GM19328 (cell line): ENCODE data around the gene SETD1A.
"Not testable (repeated sequence)": the region's sequence is repeated elsewhere in the genome, so short reads cannot be mapped to it uniquely, and the experiment has no call there.

ENCODE experiments used
- ATAC-seq: cut with Tn5 transposase; IDR thresholded peaks from one replicate; pipeline ENCODE4 v1.9.1; 2021; ENCODE audit warnings: mild to moderate bottlenecking, moderate library complexity; ENCODE audit not compliant: unreplicated experiment

SETD1A gene

DNA sequence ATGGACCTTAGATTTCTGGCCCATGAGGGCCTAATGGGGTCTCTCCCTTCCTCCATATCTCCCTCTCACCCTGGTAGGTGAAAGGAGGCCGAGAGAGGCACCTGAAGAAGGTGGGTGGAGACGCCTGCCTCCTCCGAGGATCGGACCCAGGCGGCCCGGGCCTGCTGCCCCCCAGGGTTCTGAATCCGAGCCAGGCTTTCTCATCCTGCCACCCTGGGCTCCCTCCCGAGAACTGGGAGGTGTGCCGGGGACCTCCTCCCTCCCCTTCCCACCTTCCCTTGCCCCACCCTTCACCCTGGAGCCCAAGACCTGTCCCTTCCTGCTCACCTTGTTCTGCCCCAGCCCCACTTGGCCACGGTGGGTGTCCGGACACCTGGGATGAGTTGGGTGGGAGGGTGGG is 29.2 kb upstream of the SETD1A start:
- no peak for ATAC-seq

DNA sequence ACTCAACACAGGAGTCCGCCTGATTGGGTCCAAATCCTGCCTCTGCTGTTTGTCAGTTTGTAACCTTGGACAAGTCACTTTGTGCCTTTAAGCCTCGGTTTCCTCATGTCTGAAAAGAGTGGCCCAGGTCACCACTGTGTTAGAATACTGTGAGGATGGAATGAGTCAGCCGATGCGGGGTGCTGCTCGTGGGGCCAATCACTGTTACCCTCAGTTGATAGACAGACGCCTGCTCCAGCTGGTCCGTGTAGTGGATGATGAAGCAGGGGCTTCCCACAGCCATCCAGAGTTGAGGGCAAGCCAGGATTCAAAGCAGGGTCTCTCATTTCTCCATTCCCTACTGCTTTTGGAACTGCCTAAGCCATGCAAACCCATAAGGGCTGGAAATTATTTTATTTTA is 28.4 kb upstream of the SETD1A start:
- ATAC-seq, result no peak

DNA sequence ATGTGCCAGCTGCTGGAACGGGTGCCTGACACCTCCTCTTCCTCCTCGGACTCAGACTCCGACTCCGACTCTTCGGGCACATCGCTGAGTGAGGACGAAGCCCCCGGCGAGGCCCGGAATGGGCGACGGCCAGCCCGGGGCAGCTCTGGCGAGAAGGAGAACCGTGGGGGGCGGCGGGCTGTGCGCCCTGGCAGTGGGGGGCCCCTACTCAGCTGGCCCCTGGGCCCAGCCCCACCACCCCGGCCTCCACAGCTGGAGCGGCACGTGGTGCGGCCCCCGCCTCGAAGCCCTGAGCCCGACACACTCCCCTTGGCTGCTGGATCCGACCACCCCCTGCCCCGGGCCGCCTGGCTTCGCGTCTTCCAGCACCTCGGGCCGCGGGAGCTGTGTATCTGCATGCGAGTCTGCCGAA is 27.4 kb upstream of the SETD1A start:
- ATAC-seq, result no peak

DNA sequence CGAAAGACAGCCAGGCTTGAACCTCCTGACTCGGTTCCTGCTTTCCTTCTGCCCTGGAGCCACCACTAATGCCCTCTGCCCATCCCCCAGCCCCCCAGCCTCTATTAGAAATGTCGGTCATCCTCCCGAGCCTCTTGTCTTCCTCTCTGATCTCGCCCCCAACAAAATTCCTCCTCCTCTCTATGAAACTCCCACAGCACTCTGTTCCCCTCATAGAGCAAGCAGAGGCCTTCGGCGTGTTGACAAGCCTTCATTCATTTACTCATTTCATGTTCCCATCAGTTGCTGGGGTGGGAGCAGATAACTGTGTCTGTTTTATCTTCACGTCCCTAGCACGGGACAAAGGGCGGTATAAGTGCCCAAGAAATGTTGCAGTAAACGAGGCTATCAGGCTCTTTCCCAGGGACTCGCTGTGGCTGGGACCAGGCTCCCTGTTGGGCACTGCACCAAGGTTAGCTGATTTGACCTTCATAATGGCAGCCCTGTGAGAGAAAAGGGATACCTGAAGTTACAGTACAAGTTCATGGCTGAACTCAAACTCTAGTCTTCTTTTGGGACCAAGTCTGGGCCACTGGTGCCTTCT is 26.4 kb upstream of the SETD1A start:
- no peak for ATAC-seq

DNA sequence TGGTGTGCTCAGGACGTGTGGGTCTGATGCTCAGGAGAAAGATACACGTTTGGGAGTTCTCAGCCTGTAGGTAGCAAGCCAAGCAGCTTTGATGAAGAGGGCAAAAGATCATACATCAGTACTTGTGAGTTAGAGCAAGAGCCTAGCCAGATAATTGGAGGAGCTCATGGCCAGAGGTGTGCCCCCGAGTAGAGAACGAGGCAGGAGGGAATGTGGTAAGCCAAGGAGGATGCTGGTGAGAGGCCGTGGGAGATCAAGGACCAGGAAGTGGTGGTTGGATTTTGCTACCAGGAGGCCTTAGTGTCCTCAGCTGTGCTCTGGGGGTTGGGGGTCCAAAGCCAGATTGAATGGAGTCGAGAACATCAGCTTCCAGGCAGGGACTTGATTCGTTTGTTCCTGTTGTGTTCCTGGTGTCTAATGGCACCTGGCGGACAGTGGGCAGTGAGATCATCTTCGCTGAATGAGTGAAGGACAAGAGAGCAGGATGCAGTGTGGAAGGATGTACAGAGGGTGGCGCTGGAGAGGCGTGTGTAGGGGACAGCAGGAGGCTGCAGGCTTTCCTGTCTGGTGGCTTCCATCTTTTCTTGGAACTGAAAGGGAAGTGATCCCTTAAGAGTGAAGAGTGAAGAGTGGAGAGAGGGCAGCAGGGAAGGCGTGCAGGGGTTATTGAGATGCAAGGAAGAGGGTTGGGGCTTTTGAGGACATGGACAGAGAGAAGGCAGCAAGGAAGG is 22.6 kb upstream of the SETD1A start:
- no peak for ATAC-seq

DNA sequence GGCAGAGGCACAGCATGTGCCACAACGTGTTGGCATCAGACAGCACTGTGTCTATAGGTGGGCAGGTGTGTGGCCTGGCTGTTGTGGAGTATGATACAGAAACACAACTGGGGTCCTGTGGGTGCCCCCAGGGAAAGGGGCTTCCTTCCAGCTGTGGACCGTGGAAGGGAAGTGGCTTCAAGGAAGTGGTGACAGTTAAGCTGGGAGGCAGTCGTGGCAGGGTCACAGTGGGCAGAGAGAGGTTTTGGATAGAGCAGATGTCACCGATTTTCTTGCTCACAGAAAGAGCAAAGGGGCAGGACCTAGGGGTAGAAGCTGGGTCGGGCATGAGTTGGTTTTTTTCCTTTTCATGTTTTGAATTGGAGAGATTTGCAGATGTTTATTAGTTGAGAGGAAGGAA is 19.9 kb upstream of the SETD1A start:
- no peak for ATAC-seq

DNA sequence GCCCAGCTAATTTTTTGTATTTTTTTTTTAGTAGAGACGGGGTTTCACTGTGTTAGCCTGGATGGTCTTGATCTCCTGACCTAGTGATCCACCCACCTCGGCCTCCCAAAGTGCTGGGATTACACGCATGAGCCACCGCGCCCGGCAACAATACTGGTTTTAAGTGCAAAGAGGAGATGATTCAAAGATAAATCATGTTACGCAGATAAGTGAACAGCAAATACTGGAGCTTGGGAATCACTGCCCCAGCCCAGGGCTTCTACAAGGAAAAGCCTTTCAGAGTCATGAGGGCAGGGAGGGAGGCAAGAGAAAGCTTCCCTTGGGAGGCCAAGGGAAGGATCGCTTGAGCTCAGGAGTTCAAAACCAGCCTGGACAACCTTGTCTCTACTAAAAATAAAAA is 18.0 kb upstream of the SETD1A start:
- not testable (repeated sequence) for ATAC-seq

DNA sequence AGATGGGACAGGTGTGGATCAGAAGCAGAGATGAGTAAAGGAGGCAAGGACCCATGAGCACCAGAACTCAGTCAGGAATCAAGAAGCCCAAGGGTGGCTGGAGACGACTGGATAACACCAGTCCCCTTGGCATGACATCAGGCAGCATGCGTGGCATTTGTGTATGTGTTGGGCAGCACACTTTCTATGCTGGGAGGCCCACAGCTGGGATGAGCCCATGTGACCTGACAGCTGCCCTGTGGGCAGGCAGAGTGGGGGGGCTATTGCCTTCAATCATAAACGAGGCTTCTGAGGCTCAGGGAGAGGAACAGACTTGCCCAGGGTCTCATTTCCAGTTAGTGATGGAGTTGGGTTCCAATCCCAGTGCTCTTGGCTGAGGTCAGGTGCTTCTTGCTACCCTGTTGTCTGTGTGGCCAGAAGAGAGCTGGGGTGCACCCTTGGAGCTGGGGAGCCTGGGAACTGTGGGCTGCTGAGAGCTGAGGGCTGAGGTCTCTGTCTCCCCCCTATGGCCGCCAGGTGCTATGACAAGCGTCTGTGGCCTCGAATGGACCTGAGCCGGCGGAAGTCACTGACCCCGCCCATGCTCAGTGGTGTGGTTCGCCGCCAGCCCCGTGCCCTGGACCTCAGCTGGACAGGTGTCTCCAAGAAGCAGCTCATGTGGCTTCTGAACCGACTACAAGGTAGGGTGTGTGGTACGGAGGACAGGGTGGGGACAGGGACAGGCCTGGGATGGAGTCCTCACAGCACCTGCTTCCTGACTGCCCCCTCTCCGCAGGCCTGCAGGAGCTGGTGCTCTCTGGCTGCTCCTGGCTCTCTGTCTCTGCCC is 15.7 kb upstream of the SETD1A start:
- ATAC-seq, result peak; percentile 82

DNA sequence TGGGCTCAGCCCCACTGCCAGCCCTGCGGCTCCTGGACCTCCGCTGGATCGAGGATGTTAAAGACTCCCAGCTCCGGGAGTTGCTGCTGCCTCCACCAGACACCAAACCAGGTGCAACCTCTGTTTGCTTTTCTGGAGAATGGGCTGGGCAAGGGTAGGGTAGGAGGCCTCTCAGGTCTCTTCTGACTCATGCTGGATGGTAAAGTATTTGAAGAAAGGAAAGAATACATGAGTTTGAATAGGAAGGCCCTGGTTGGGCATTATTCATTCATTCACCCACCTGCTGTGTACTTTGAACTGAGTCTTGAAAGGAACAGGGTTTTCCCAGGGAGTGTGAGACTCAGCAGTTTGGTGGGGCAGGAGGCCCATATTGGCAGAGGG is 15.1 kb upstream of the SETD1A start:
- no peak for ATAC-seq

DNA sequence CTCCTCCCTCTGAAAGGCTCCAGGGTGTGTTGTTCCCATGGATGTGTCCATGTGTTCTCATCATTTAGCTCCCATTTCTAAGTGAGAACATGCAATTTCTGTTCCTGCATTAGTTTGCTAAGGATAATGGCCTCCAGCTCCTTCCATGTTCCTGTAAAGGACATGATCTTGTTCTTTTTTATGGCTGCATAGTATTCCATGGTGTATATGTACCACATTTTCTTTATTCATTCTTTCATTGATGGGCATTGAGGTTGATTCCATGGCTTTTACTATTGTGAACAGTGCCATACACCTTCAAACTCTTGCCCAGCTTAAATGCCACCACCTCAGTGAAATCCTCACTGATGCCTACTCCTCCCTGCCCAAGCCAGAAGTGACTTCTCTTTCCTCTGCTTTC is 13.2 kb upstream of the SETD1A start:
- no peak for ATAC-seq

DNA sequence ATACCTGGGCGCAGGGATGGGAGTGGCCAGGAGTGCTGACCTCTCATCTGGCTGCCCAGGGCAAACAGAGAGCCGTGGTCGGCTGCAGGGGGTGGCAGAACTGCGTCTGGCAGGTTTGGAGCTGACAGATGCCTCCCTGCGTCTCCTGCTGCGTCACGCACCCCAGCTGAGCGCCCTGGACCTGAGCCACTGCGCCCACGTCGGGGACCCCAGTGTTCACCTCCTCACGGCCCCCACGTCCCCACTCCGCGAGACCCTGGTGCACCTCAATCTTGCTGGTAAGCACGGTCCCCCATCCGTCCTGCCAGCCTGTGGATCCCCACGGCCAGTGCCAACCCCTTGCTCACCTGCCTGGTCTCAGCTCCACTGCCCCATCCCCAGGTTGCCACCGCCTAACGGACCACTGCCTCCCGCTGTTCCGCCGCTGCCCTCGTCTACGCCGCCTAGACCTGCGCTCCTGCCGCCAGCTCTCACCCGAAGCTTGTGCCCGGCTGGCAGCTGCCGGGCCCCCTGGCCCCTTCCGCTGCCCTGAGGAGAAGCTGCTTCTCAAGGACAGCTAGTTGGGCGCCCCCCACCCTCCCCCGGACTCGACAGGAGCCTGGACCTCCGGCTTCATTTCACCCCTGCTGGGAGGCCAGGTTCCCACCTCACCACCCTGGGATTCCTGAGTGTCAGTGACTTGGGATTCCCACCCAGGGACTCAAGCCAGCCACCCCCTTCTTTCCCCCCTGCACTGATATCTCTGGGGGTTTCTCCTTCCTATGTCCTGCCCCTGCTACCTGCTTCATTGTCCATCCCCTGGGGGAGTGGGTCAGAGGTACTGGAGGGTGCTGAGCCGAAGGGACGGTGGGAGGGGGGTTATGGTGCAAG is 10.6 kb upstream of the SETD1A start:
- no peak for ATAC-seq

DNA sequence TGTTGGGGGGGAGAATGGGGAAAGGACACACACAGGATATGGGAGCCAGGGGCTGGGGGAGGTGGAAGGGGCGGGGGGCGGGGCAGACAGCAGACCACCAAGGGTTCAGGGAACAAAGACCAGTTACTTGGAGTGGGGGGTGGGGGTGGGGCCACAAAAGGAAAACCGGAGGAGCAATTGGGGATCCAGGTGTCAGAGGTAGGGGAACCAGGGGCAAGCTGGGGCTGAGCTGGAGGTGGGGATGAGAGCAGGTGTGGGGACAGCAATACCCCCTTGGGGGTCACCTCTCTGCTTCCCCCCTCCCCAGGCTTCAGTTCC is 10.1 kb upstream of the SETD1A start:
- no peak for ATAC-seq

DNA sequence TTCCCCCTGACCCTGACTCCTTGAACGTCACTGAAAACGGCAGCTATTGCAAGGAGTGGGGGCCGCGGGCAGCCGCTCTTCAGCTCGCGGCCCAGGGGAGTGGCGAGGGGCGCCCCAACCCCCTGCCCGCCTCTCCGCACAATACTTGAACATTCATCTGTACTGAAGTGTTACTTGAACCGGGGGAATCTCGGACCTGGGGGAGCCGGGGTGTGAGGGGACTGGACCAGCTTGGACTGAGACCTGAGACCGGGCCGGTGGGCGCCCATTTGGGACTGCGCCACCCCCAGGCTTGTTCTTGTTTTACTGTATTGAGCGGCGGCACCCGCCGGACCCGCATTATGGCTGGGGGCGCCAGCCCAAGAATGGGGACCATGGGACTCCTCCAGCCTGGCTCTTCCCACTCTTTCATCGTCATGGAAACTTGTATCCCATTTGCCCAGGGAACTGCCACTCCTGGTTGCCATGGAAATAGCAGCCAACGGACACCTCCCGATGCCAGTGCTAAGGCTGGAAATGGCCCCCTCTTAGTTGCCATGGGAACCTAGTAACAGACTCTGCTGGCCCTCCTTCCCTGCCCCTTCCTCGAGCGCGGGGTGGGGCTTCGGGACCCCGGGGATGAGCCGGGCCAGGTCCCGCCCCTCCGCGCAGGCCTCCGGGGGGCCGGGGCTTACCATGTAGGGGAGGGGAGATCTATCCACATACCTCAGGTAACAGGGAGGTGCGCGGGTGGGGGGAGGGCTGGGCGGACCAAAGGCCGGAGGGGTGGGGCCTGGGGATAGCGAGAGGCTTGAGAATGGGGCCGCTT is 9.5 kb upstream of the SETD1A start:
- ATAC-seq, result no peak

DNA sequence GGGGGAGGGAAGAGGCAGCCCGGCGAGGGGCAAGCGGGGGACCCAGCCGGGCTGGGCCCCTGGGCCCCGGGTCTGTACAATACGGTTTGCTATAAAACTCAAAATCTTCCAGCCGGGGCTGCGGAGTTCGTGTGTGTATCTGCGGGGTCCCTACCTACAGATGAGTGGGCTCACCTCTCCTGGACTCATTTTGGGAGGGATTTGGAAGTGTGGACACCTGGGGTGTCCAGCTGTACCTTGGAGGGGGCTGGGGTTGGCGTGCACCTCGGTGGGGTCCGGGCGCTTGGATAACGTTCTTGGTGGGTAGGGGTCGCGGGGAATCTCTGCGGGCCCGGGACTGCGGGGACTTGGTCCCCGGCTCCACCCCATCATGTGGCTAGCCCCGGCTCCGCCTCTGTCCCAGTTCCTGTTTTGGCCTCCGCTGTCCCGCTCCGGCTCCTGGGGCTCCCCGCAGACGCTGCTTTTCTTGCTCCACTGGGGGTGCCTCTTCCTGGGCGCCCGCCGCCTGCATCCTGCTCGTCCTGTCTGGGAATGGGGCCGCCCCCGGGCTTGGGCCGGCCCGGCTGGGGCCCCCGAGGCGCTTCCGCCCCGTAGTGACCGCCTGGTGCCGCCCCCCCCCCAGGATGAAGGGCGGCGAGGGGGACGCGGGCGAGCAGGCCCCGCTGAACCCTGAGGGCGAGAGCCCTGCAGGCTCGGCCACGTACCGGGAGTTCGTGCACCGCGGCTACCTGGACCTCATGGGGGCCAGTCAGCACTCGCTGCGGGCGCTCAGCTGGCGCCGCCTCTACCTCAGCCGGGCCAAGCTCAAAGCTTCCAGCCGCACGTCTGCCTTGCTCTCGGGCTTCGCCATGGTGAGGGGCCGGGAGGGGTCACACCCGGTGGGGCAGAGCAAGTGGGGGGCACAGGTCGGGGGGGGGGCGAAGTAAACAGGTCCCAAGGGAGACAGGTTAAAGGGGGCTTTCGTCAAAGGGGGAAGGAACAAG is 8.6 kb upstream of the SETD1A start, which contains the start of gene ORAI3:
Gene ORAI3, plus strand, starts transcription at position 402 of the 983 bp plus-strand sequence. Its CDS starts 222 bp downstream, at position 624.
- peak; percentile 58 for ATAC-seq

DNA sequence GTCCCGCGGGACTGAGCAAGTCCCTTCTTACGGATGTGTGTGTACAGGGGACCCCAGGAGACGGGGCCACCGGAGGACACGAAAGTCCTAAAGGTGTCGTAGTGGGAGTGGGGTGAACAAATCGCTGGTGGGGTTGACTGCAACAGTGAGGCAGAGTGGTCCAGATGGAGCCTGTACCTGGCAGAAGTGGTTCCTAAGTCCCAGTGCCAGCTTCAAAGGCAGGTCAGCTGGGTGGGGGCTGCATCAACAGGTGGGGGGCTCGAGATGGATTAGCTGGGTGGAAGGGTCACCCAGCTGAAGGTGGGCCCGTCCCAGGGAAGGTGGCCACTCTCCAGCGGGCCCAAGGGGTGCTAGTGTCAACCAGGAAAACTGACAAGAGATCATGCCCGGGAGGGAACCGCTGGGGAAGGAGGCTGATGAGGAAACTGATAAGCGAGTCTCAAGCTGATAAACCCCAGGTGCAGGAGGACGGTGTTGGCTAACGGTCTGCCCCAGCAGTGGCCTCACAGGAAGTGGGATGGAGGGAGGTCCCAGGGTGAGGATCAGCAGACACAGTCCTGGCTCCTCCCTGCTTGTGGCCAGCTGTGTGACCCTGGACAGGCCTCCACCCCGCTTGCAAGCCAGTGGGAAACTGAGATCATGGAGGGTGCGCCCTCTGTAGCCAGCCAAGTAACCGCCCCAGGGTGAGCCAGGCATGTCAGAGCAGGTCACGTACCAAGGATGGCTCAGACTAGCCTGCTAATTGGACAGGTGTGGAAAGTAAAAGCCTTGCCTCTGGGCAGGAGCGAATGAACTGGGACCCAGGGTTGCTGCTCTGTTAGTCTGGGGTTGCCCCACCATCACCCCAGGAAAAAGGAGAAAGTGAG is 7.7 kb upstream of the SETD1A start:
- ATAC-seq, result peak; percentile 36

DNA sequence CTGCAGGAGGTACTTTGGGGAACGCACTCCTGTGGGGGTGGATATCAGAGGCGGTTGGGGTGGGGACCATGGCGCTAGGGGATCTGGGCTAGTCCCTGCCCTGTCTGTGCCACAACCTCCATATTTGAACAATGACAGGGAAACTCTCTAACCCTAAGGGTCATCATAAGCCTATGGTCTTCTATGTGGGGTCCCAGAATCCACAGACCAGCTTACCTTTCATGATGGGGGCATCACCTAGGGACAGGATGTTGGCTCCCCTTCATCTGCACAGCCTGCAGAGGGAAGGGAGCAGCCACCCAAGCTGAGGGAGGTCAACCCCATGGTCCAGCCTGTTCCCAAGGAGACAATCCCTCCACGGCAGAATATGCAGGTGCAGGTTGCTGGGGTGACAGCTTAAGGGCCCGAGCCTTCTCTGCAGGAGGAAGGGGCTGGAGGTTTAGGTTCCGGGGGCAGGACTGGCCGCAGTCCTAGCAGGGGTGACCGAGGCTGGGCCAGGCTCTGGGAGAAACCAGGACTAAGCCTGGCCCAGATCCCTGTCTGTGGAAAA is 7.0 kb upstream of the SETD1A start:
- ATAC-seq, result no peak

DNA sequence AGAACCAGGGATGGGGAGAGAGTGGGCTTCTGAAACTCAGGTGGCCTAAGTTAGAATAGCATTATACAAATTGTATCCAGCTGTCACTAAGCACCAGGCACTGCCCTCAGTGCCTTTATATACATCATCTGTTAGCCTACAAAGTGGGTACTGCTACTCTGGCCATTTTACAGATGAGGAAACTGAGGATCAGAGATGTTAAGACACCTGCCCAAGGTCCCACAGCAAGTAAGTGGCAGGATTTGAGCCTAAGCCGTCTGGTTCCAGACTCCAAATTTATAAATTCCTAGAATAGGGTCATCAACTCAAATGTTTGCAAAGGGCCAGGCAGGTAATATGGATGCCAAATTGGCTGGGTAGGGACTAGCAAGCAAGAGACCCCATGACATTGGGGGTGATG is 6.4 kb upstream of the SETD1A start:
- ATAC-seq, result no peak

DNA sequence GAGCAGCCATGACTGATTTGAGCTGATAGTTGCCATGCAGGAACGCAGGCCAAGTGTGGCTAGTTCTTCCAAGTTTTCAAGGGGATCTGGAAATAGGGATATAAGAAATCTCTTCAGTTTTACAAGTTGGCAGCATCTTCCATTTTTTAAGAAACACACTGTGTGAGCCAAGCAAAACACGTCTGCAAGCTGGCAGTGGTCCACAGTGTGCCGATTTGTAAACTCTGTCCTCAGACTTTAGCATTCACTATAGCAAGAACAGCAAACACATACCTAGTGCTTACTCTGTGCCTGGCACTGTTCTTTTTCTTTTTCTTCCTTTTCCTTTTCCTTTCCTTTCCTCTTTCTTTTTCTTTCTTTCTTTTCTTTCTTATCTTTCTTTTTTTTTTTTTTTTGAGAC is 5.8 kb upstream of the SETD1A start:
- ATAC-seq, result no peak
